A549 (cell line): Measurements from ENCODE around the gene ZNF384. TPM values are rescaled to one million over a fixed set of nuclear protein-coding genes. Genes with fewer than 3 reads are reported as not detected.

Source experiments
- ATAC-seq, 2 experiments: fragments of 200-7000 bp in 1 of 2; fragments of >200 bp in 1 of 2; cut with Nextera tagmentation in 1 of 2; cut with Tn5 transposase in 1 of 2; 3 replicates each; pipeline versions ENCODE4 v1.8.0 to v1.9.1; 2018 to 2020; ENCODE audit warnings: mild to moderate bottlenecking in 1 of 2, moderate library complexity in 1 of 2
- CTCF ChIA-PET: fragments of 300-600 bp; sonication (Branson Sonifier 250); formaldehyde crosslinking; extraction: SDS; loops from one replicate; lab custom pipeline; 2021; ENCODE audit warnings: antibody characterized with exemption, inconsistent platforms; lab: Yijun Ruan, JAX
- POLR2A ChIA-PET: fragments of 350-600 bp; formaldehyde crosslinking; extraction: SDS; loops from one replicate; lab custom pipeline; 2021; ENCODE audit warnings: antibody characterized with exemption, inconsistent platforms; lab: Yijun Ruan, JAX
- DNase-seq, 2 experiments: peaks; one replicate each; pipeline versions ENCODE4 v3.0.0 to v3.0.0-alpha.2; 2011 to 2016; ENCODE audit warnings: low read depth in 1 of 2, low spot score in 1 of 2
- FAIRE-seq: peaks from 2 replicates; lab custom pipeline; 2011; peaks lifted over from hg19 to GRCh38; lab: Jason Lieb, UNC
- H3K27ac ChIP-seq, 2 experiments: fragments of >200 bp; sonication (Bioruptor Twin); formaldehyde crosslinking; 3 replicates each; pipeline ENCODE4 v1.5.1; 2016 to 2017
- H3K4me1 ChIP-seq: fragments of >200 bp; sonication (Bioruptor Twin); formaldehyde crosslinking; 3 replicates; pipeline ENCODE4 v1.6.1; 2016
- H3K4me2 ChIP-seq: fragments of >200 bp; sonication (Bioruptor Twin); formaldehyde crosslinking; 3 replicates; pipeline ENCODE4 v1.6.1; 2016
- H3K4me3 ChIP-seq: fragments of >200 bp; sonication (Bioruptor Twin); formaldehyde crosslinking; 3 replicates; pipeline ENCODE4 v1.5.1; 2016
- H3K9me3 ChIP-seq: fragments of >200 bp; sonication (Bioruptor Twin); formaldehyde crosslinking; 3 replicates; pipeline ENCODE4 v1.6.1; 2016
- BCL3 ChIP-seq: fragments of >200 bp; sonication (Bioruptor Twin); formaldehyde crosslinking; IDR thresholded peaks from 3 replicates; pipeline ENCODE4 v1.6.1; 2016
- BHLHE40 ChIP-seq: IDR thresholded peaks from 2 replicates; pipeline ENCODE4 v1.6.1; 2012; ENCODE audit warnings: low read depth, low read length, inconsistent platforms
- CEBPB ChIP-seq, 2 experiments: fragments of >200 bp in 1 of 2; sonication (Bioruptor Twin) in 1 of 2; formaldehyde crosslinking in 1 of 2; IDR thresholded peaks; 2 replicates each; pipeline ENCODE4 v1.6.1; 2012 to 2016
- CTCF ChIP-seq: fragments of >200 bp; sonication (Bioruptor Twin); formaldehyde crosslinking; IDR thresholded peaks from 3 replicates; pipeline ENCODE4 v1.5.1; 2016
- EHF ChIP-seq: fragments of 250-450 bp; sonication (Bioruptor Pico); IDR thresholded peaks from 2 replicates; pipeline ENCODE4 v1.5.0; 2020; ENCODE audit warnings: mild to moderate bottlenecking
- FOXS1 ChIP-seq: fragments of 250-450 bp; sonication (Bioruptor Pico); IDR thresholded peaks from 2 replicates; pipeline ENCODE4 v1.5.0; 2020; ENCODE audit warnings: mild to moderate bottlenecking, moderate library complexity
- HES2 ChIP-seq: fragments of >200 bp; sonication (Bioruptor Twin); formaldehyde crosslinking; IDR thresholded peaks from 2 replicates; pipeline ENCODE4 v1.6.1; 2016
- HMGXB4 ChIP-seq: fragments of 250-450 bp; sonication (Bioruptor Pico); IDR thresholded peaks from 2 replicates; pipeline ENCODE4 v1.5.0; 2021; ENCODE audit warnings: mild to moderate bottlenecking, moderate library complexity, borderline replicate concordance
- HOXB13 ChIP-seq: fragments of 250-450 bp; sonication (Bioruptor Pico); IDR thresholded peaks from 2 replicates; pipeline ENCODE4 v1.5.0; 2020; ENCODE audit warnings: low read depth, mild to moderate bottlenecking, moderate library complexity
- KDM5A ChIP-seq: fragments of 200-600 bp; sonication (generic); IDR thresholded peaks from 2 replicates; pipeline ENCODE4 v1.6.1; 2016; ENCODE audit warnings: antibody characterized with exemption, mild to moderate bottlenecking
- MAFK ChIP-seq: fragments of 450-650 bp; IDR thresholded peaks from 2 replicates; pipeline ENCODE4 v1.6.1; 2014; ENCODE audit not compliant: partially characterized antibody
- NPAS2 ChIP-seq: fragments of 250-450 bp; sonication (Bioruptor Pico); IDR thresholded peaks from 2 replicates; pipeline ENCODE4 v1.8.0; 2022; ENCODE audit warnings: mild to moderate bottlenecking, moderate library complexity, borderline replicate concordance
- RAD21 ChIP-seq, 2 experiments: fragments of >200 bp in 1 of 2; sonication (Bioruptor Twin) in 1 of 2; formaldehyde crosslinking in 1 of 2; IDR thresholded peaks in 1 of 2; conservative IDR thresholded peaks in 1 of 2; 2 replicates in 1 of 2; 3 replicates in 1 of 2; pipeline ENCODE4 v1.6.1; 2012 to 2018; ENCODE audit warnings: inconsistent platforms in 1 of 2
- SMC3 ChIP-seq: fragments of >200 bp; sonication (Bioruptor Twin); formaldehyde crosslinking; IDR thresholded peaks from 3 replicates; pipeline ENCODE4 v1.6.1; 2018; ENCODE audit warnings: inconsistent platforms
- SREBF2 ChIP-seq: fragments of 450-650 bp; IDR thresholded peaks from 2 replicates; pipeline ENCODE4 v1.6.1; 2014; ENCODE audit warnings: mild to moderate bottlenecking, moderate library complexity
- USF2 ChIP-seq: fragments of 450-650 bp; IDR thresholded peaks from 2 replicates; pipeline ENCODE4 v1.6.1; 2014; ENCODE audit warnings: antibody characterized with exemption
- ZSCAN20 ChIP-seq: fragments of 250-450 bp; sonication (Bioruptor Pico); IDR thresholded peaks from 2 replicates; pipeline ENCODE4 v1.8.0; 2022; ENCODE audit warnings: mild to moderate bottlenecking, moderate library complexity
- WGBS: methylation state at CpG from one replicate; pipeline ENCODE4 v1.1.6; 2017; ENCODE audit errors: missing lambda C conversion rate; 5-methylcytosine and 5-hydroxymethylcytosine counted together
- polyA plus RNA-seq, 4 experiments: library from polyadenylated mRNA; depleted of rRNA in 3 of 4; stranded (reverse); fragments of >200 nt; fragmentation: RNase III in 1 of 4; extraction: RNeasy Plus Mini Kit Qiagen cat#74134 plus additional on column Dnase treatment in 1 of 4; gene quantifications; 2 replicates in 3 of 4; 3 replicates in 1 of 4; pipeline ENCODE4 v1.2.3, GENCODE V29; 2011 to 2017

ZNF384 gene
- polyA plus RNA-seq, 2 of the 4 experiments (the other 2 are of a cell fraction) = 59.6 to 79.8 TPM

GRCh38 chr12:6685814-6686213 lies 3.4 kb downstream of the ZNF384 start:
- CTCF ChIA-PET = interaction anchor here (0.6 to 1.7 kb wide), 6 partner anchors 9 to 115 kb away, joined by 3 to 5 read pairs (median 4); no protein-coding TSS in a partner anchor
- Histone ChIP-seq H3K4me1 (peaks cover 15% of the 10 kb centered on the region; the same call in 2 of the 3 replicates), H3K4me3 (no peak overlapping the region)
- 95% methylated on average over 3 of the region's 3 CpGs for WGBS
- no peak for FAIRE-seq
- POLR2A ChIA-PET = no interaction called here
- TF ChIP-seq EHF (CRISPR knock-in tag) = no peak
- TF ChIP-seq BCL3 = no peak
- no peak for TF ChIP-seq NPAS2 (CRISPR knock-in tag)
- TF ChIP-seq SREBF2 = no peak
- no peak for TF ChIP-seq FOXS1
- TF ChIP-seq, all 56 proteins: peak for 0
- H3K27ac ChIP-seq = no peak overlapping the region
- ATAC-seq (no peak), DNase-seq (no peak)
- H3K4me2 ChIP-seq = no peak overlapping the region
- no peaks in the 10 kb centered on the region for H3K9me3 ChIP-seq

GRCh38 chr12:6684609-6685008 lies 4.6 kb downstream of the ZNF384 start:
- H3K9me3 ChIP-seq = no peaks in the 10 kb centered on the region
- TF ChIP-seq HMGXB4 (CRISPR knock-in tag) = no peak
- TF ChIP-seq RAD21 (conservative IDR thresholded peaks at IDR 0.05 in 1 of 2, IDR thresholded peaks at IDR 0.05 in 1 of 2) = peak; percentile 41 to 55; a peak in 3 of 5 replicates
- TF ChIP-seq HOXB13 (CRISPR knock-in tag) = no peak
- TF ChIP-seq CEBPB (IDR thresholded peaks at IDR 0.05) = peak in 1 of 2 experiments; percentile 60; a peak in 2 of 4 replicates
- TF ChIP-seq USF2 = no peak
- no peak for TF ChIP-seq HES2
- no peak for TF ChIP-seq SREBF2
- TF ChIP-seq CTCF = peak; percentile 67
- TF ChIP-seq KDM5A = no peak
- TF ChIP-seq ZSCAN20 (CRISPR knock-in tag) = no peak
- peak; percentile 31 for TF ChIP-seq MAFK
- TF ChIP-seq SMC3 = peak; percentile 21; the same call in 1 of the 3 replicates
- TF ChIP-seq BHLHE40 = no peak
- CTCF ChIA-PET = interaction anchor here (0.6 to 2.3 kb wide), 23 partner anchors 8 to 121 kb away, joined by 3 to 10 read pairs (median 4); partner anchors contain the start of gene COPS7A
- FAIRE-seq (no peak), ATAC-seq (no peak), DNase-seq (peak; percentile 56 to 69)
- H3K27ac ChIP-seq = no peak overlapping the region
- H3K4me2 ChIP-seq = no peak overlapping the region
- 63% methylated on average over 6 of the region's 6 CpGs for WGBS
- no peak overlapping the region for H3K4me3 ChIP-seq
- POLR2A ChIA-PET = interaction anchor here (1.2 to 1.4 kb wide), 2 partner anchors 9 to 39 kb away, joined by 3 to 4 read pairs; partner anchors contain the start of gene COPS7A
- peaks cover 13% of the 10 kb centered on the region; the same call in 2 of the 3 replicates for H3K4me1 ChIP-seq
